GM12878 (cell line): ENCODE results near the gene DOCK9. TPM values are rescaled to one million over a fixed set of nuclear protein-coding genes. Genes with fewer than 3 reads are reported as not detected.

Source experiments
- ATAC-seq: fragments of 200-7000 bp; cut with Tn5 transposase; 3 replicates; pipeline ENCODE4 v1.9.1; 2020; ENCODE audit warnings: mild to moderate bottlenecking, moderate library complexity
- BruUV-seq: library from RNA; stranded (reverse); fragments of 400-500 nt; replicated peaks from 2 replicates; lab custom pipeline; 2021; lab: Mats Ljungman, UMichigan
- CTCF ChIA-PET: fragments of 300-600 bp; sonication (Branson Sonifier 250); formaldehyde crosslinking; extraction: SDS; loops from one replicate; lab custom pipeline; 2021; ENCODE audit warnings: inconsistent platforms; lab: Yijun Ruan, JAX
- POLR2A ChIA-PET: fragments of 350-600 bp; formaldehyde crosslinking; extraction: SDS; loops from one replicate; lab custom pipeline; 2021; ENCODE audit warnings: inconsistent platforms; lab: Charles Lee
- RAD21 ChIA-PET: fragments of 300-600 bp; sonication (Branson Sonifier 250); formaldehyde crosslinking; loops from one replicate; lab custom pipeline; 2023; ENCODE audit warnings: antibody characterized with exemption; ENCODE audit not compliant: unreplicated experiment; lab: Charles Lee
- SMC1A ChIA-PET: fragments of 300-600 bp; sonication (Branson Sonifier 250); formaldehyde crosslinking; loops from one replicate; lab custom pipeline; 2023; ENCODE audit not compliant: unreplicated experiment, uncharacterized antibody; lab: Charles Lee
- DNase-seq: peaks from one replicate; pipeline ENCODE4 v3.0.0-alpha.2; 2011; ENCODE audit warnings: low read depth, low spot score
- FAIRE-seq: peaks from 3 replicates; lab custom pipeline; 2011; peaks lifted over from hg19 to GRCh38; lab: Jason Lieb, UNC
- H2AFZ ChIP-seq: 2 replicates; pipeline ENCODE4 v1.6.0; 2011; ENCODE audit warnings: low read depth, low read length, control low read depth; ENCODE audit not compliant: control insufficient read depth
- H3K27ac ChIP-seq: 2 replicates; pipeline ENCODE4 v1.5.1; 2011; ENCODE audit warnings: control low read depth; ENCODE audit not compliant: control insufficient read depth, insufficient read depth
- H3K27me3 ChIP-seq, 2 experiments: replicated peaks in 1 of 2; 2 replicates each; pipeline versions ENCODE4 v1.6.0 to v1.6.1; 2011; ENCODE audit warnings: low read length in 1 of 2; ENCODE audit not compliant: control insufficient read depth in 2 of 2, insufficient read depth in 2 of 2
- H3K36me3 ChIP-seq, 2 experiments: 2 replicates each; pipeline ENCODE4 v1.5.1; 2011; ENCODE audit warnings: low read length in 1 of 2; ENCODE audit not compliant: control insufficient read depth in 2 of 2, insufficient read depth in 2 of 2
- H3K4me1 ChIP-seq: 2 replicates; pipeline ENCODE4 v1.6.1; 2011; ENCODE audit warnings: mild to moderate bottlenecking, low read length, moderate library complexity, mixed read lengths; ENCODE audit not compliant: control insufficient read depth, insufficient read depth
- H3K4me2 ChIP-seq: 2 replicates; pipeline ENCODE4 v1.6.0; 2011; ENCODE audit warnings: control low read depth; ENCODE audit not compliant: control insufficient read depth, insufficient read depth
- H3K4me3 ChIP-seq: fragments of 200-600 bp; sonication (generic); 2 replicates; pipeline ENCODE4 v1.5.1; 2016
- H3K79me2 ChIP-seq: 2 replicates; pipeline ENCODE4 v1.6.0; 2011; ENCODE audit warnings: low read length; ENCODE audit not compliant: control insufficient read depth, insufficient read depth
- H3K9ac ChIP-seq: 2 replicates; pipeline ENCODE4 v1.8.0; 2011; ENCODE audit warnings: low read length, control low read depth, mixed read lengths; ENCODE audit not compliant: control insufficient read depth, insufficient read depth
- H3K9me3 ChIP-seq: replicated peaks from 3 replicates; pipeline ENCODE4 v1.5.1; 2011; ENCODE audit warnings: mild to moderate bottlenecking, low read length; ENCODE audit not compliant: control insufficient read depth, insufficient read depth
- H4K20me1 ChIP-seq: 2 replicates; pipeline ENCODE4 v1.6.0; 2011; ENCODE audit not compliant: control insufficient read depth, insufficient read depth
- NFXL1 ChIP-seq: fragments of 450-650 bp; IDR thresholded peaks from 2 replicates; pipeline ENCODE4 v1.6.1; 2017; ENCODE audit warnings: antibody characterized with exemption, mild to moderate bottlenecking, borderline replicate concordance
- NR2C2 ChIP-seq: IDR thresholded peaks from 2 replicates; pipeline ENCODE4 v1.6.1; 2011; ENCODE audit warnings: borderline replicate concordance, low read depth; ENCODE audit not compliant: control insufficient read depth, insufficient read length
- NRF1 ChIP-seq: conservative IDR thresholded peaks from 2 replicates; pipeline ENCODE4 v1.6.1; 2011; ENCODE audit warnings: mild to moderate bottlenecking, low read depth, low read length, improper control_type of control experiment
- RAD51 ChIP-seq: fragments of 450-650 bp; IDR thresholded peaks from 2 replicates; pipeline ENCODE4 v1.6.1; 2016; ENCODE audit warnings: moderate library complexity, mild to moderate bottlenecking, inconsistent platforms
- REST ChIP-seq: IDR thresholded peaks from 2 replicates; pipeline ENCODE4 v1.6.1; 2012; ENCODE audit warnings: mild to moderate bottlenecking, low read depth, low read length
- RFX5 ChIP-seq: IDR thresholded peaks from 2 replicates; pipeline ENCODE4 v1.6.1; 2011; ENCODE audit warnings: low read depth, low read length, improper control_type of control experiment
- RUNX3 ChIP-seq: IDR thresholded peaks from 2 replicates; pipeline ENCODE4 v1.6.1; 2012; ENCODE audit warnings: low read length, inconsistent platforms
- SKIL ChIP-seq: fragments of 450-650 bp; IDR thresholded peaks from 2 replicates; pipeline ENCODE4 v1.6.1; 2017; ENCODE audit warnings: mild to moderate bottlenecking, low read depth, inconsistent platforms; ENCODE audit not compliant: poor library complexity, severe bottlenecking
- WGBS: methylation state at CpG from one replicate; pipeline ENCODE4 v1.1.6; 2016; ENCODE audit warnings: low lambda C conversion rate; ENCODE audit not compliant: insufficient replicate concordance, insufficient coverage; ENCODE audit errors: missing lambda C conversion rate; 5-methylcytosine and 5-hydroxymethylcytosine counted together
- in situ Hi-C: fragments of 300-500 bp; cut with MboI; formaldehyde crosslinking; loops from 9 replicates; pipeline ENCODE4 v1.14.3; 2018; ENCODE audit warnings: mixed read lengths
- intact Hi-C: fragments of 100-400 bp; cut with micrococcal nuclease; formaldehyde crosslinking; loops from one replicate; pipeline ENCODE4 v1.14.2; 2022; ENCODE audit not compliant: unreplicated experiment
- polyA plus RNA-seq, 11 experiments: library from polyadenylated mRNA; depleted of rRNA in 4 of 11; unstranded in 6 of 11; stranded (reverse) in 5 of 11; fragments of >200 nt; fragmentation: Nextera tagmentation in 4 of 11; fragmentation: Illumina TruSeq in 1 of 11; extraction: Ambion mirVana in 4 of 11; extraction: Trizol in 1 of 11; gene quantifications; 1 replicate in 1 of 11; 2 replicates in 10 of 11; pipeline versions ENCODE4 v1.2.1 to v1.2.3, GENCODE V29; 2011 to 2016; ENCODE audit warnings: inconsistent platforms in 2 of 11, missing spikeins in 2 of 11, low read depth in 1 of 11
- total RNA-seq, 4 experiments: library from RNA; depleted of rRNA in 3 of 4; stranded (reverse); fragments of >200 nt in 3 of 4; fragmentation: Illumina TruSeq in 1 of 4; extraction: Trizol in 1 of 4; gene quantifications; 2 replicates each; pipeline versions ENCODE4 v1.2.1 to v1.2.3, GENCODE V29; 2013 to 2021

Gene DOCK9
- total and polyA plus RNA-seq, 10 of the 15 experiments (the other 5 are each of a cell fraction or from before 2014, with no cell fraction given) = 0.09 to 2.9 (median 0.74) TPM

- ChIA-PET CTCF (interaction anchor here (2.3 kb wide), 1 partner anchor 10 kb away, joined by 9 read pairs; no protein-coding TSS in a partner anchor), POLR2A (no interaction called here), SMC1A (interaction anchor here (0.6 kb wide), 1 partner anchor 290 kb away, joined by 3 read pairs; no protein-coding TSS in a partner anchor), RAD21 (no interaction called here)
- Histone ChIP-seq H3K9me3 (no peaks in the 10 kb centered on the region), H3K79me2 (no peaks in the 10 kb centered on the region), H3K4me3 (no peak overlapping the region), H3K27me3 (no peaks in the 10 kb centered on the region), H3K36me3 (no peaks in the 10 kb centered on the region), H4K20me1 (no peaks in the 10 kb centered on the region), H3K27ac (no peak overlapping the region), H2AFZ (no peak overlapping the region), H3K4me2 (no peak overlapping the region), H3K4me1 (no peaks in the 10 kb centered on the region), H3K9ac (no peak overlapping the region)
- in situ Hi-C loops = no loop called here
- no peak for ATAC-seq
- WGBS = 35% methylated on average over 3 of the region's 3 CpGs
- no TSS peak for BruUV-seq
- intact Hi-C loops = no loop called here
- no peak for DNase-seq
- no peak for FAIRE-seq
- no peak for TF ChIP-seq NFXL1
- TF ChIP-seq RFX5 = no peak
- no peak for TF ChIP-seq NR2C2
- TF ChIP-seq RAD51 = no peak
- no peak for TF ChIP-seq SKIL
- TF ChIP-seq REST = no peak
- no peak for TF ChIP-seq RUNX3
- no peak for TF ChIP-seq NRF1
Measured at GRCh38 chr13:98883998-98884397, 93.9 kb downstream of the DOCK9 start.
